ENCODE results near the gene TPRA1. TPM values are rescaled to one million over a fixed set of nuclear protein-coding genes. Genes with fewer than 3 reads are reported as not detected.

The TPRA1 gene
- total RNA-seq, 1 experiment from 2014 or later = 20.2 TPM

GRCh38 chr3:127569160-127569559 lies 21.4 kb downstream of the TPRA1 start:
- no peak for TF ChIP-seq EZH2 (IDR thresholded peaks at IDR 0.05; ENCODE audit: borderline replicate concordance, low read depth, low read length, poor library complexity, severe bottlenecking)
- no peak for TF ChIP-seq CTCF (conservative IDR thresholded peaks at IDR 0.05; ENCODE audit: low read depth, low read length)
- intact Hi-C loops (cut with micrococcal nuclease; ENCODE audit: unreplicated experiment) = no loop called here
- Histone ChIP-seq H3K36me3 (ENCODE audit: insufficient read depth, low read length, poor library complexity, severe bottlenecking) (peaks cover 18% of the 10 kb centered on the region), H3K27ac (ENCODE audit: low read depth, low read length, poor library complexity, severe bottlenecking) (no peak overlapping the region), H3K4me1 (ENCODE audit: insufficient read depth, low read length, poor library complexity, severe bottlenecking) (peaks cover 15% of the 10 kb centered on the region), H3K27me3 (replicated peaks; ENCODE audit: insufficient read depth, low read depth, low read length, poor library complexity) (no peaks in the 10 kb centered on the region), H3K9me3 (ENCODE audit: low read depth, low read length, poor library complexity, severe bottlenecking) (no peaks in the 10 kb centered on the region), H3K4me3 (ENCODE audit: low read depth, low read length, poor library complexity, severe bottlenecking) (no peak overlapping the region)
- POLR2A ChIA-PET (ENCODE audit: low non-redundant PET) = no interaction called here
- CTCF ChIA-PET = no interaction called here
- DNase-seq (ENCODE audit: low spot score) = no peak
- no TSS peak for BruUV-seq (replicated peaks)

- POLR2A ChIA-PET (ENCODE audit: low non-redundant PET) = no interaction called here
- BruUV-seq (replicated peaks) = no TSS peak
Observed at GRCh38 chr3:127568586-127568985, 21.9 kb downstream of the TPRA1 start.

GRCh38 chr3:127566833-127567232 lies 23.7 kb downstream of the TPRA1 start:
- ChIA-PET POLR2A (ENCODE audit: low non-redundant PET) (no interaction called here), CTCF (no interaction called here)
- Histone ChIP-seq H3K4me1 (ENCODE audit: insufficient read depth, low read length, poor library complexity, severe bottlenecking) (peaks cover 15% of the 10 kb centered on the region), H3K27ac (ENCODE audit: low read depth, low read length, poor library complexity, severe bottlenecking) (no peak overlapping the region), H3K36me3 (ENCODE audit: insufficient read depth, low read length, poor library complexity, severe bottlenecking) (peaks cover 4% of the 10 kb centered on the region), H3K9me3 (ENCODE audit: low read depth, low read length, poor library complexity, severe bottlenecking) (no peaks in the 10 kb centered on the region), H3K27me3 (replicated peaks; ENCODE audit: insufficient read depth, low read depth, low read length, poor library complexity) (no peaks in the 10 kb centered on the region), H3K4me3 (ENCODE audit: low read depth, low read length, poor library complexity, severe bottlenecking) (no peak overlapping the region)
- intact Hi-C loops (cut with micrococcal nuclease; ENCODE audit: unreplicated experiment) = no loop called here
- no TSS peak for BruUV-seq (replicated peaks)
- TF ChIP-seq CTCF (conservative IDR thresholded peaks at IDR 0.05; ENCODE audit: low read depth, low read length) (no peak), EZH2 (IDR thresholded peaks at IDR 0.05; ENCODE audit: borderline replicate concordance, low read depth, low read length, poor library complexity, severe bottlenecking) (no peak)
- peak; percentile 90 for DNase-seq (ENCODE audit: low spot score)

More at GRCh38 chr3:127568586-127568985, 21.9 kb downstream of the TPRA1 start:
- CTCF ChIA-PET = no interaction called here
- H3K27me3 ChIP-seq (replicated peaks; ENCODE audit: insufficient read depth, low read depth, low read length, poor library complexity) = no peaks in the 10 kb centered on the region
- peaks cover 15% of the 10 kb centered on the region for H3K4me1 ChIP-seq (ENCODE audit: insufficient read depth, low read length, poor library complexity, severe bottlenecking)
- no peak overlapping the region for H3K4me3 ChIP-seq (ENCODE audit: low read depth, low read length, poor library complexity, severe bottlenecking)
- no peak for DNase-seq (ENCODE audit: low spot score)
- intact Hi-C loops (cut with micrococcal nuclease; ENCODE audit: unreplicated experiment) = no loop called here
- peaks cover 16% of the 10 kb centered on the region for H3K36me3 ChIP-seq (ENCODE audit: insufficient read depth, low read length, poor library complexity, severe bottlenecking)
- no peaks in the 10 kb centered on the region for H3K9me3 ChIP-seq (ENCODE audit: low read depth, low read length, poor library complexity, severe bottlenecking)
- no peak overlapping the region for H3K27ac ChIP-seq (ENCODE audit: low read depth, low read length, poor library complexity, severe bottlenecking)
- TF ChIP-seq EZH2 (IDR thresholded peaks at IDR 0.05; ENCODE audit: borderline replicate concordance, low read depth, low read length, poor library complexity, severe bottlenecking) = no peak
- TF ChIP-seq CTCF (conservative IDR thresholded peaks at IDR 0.05; ENCODE audit: low read depth, low read length) = no peak

Measured in A673 (cell line).